HCT116 (cell line): ENCODE measurements around the gene N4BP2. TPM values are rescaled to one million over a fixed set of nuclear protein-coding genes. Genes with fewer than 3 reads are reported as not detected.

Experiments used
- ATAC-seq: fragments of 200-7000 bp; cut with Tn5 transposase; 2 replicates; pipeline ENCODE4 v1.9.1; 2020; ENCODE audit warnings: mild to moderate bottlenecking, moderate library complexity
- BruUV-seq: library from RNA; stranded (reverse); fragments of 400-500 nt; replicated peaks from 2 replicates; lab custom pipeline; 2021; lab: Mats Ljungman, UMichigan
- CTCF ChIA-PET: fragments of 300-600 bp; sonication (Branson Sonifier 250); formaldehyde crosslinking; loops from one replicate; lab custom pipeline; 2021; ENCODE audit warnings: antibody characterized with exemption; lab: Charles Lee
- POLR2A ChIA-PET: fragments of 300-600, 350-600 bp; sonication (Branson Sonifier 250); formaldehyde crosslinking; loops from one replicate; lab custom pipeline; 2021; ENCODE audit warnings: antibody characterized with exemption; lab: Charles Lee
- RAD21 ChIA-PET, 2 experiments: fragments of 300-600 bp; sonication (Branson Sonifier 250); formaldehyde crosslinking; loops; one replicate each; lab custom pipeline; 2023; ENCODE audit warnings: low total read pairs in 2 of 2; ENCODE audit not compliant: uncharacterized antibody in 2 of 2, unreplicated experiment in 2 of 2, low non-redundant PET in 1 of 2; lab: Charles Lee
- DNase-seq: peaks from one replicate; pipeline ENCODE4 v3.0.0-alpha.2; 2010; ENCODE audit warnings: low read depth, low spot score
- H2AFZ ChIP-seq: fragments of 200-600 bp; shearing (Covaris generic), sonication (generic); 2 replicates; pipeline ENCODE4 v1.6.1; 2017; ENCODE audit warnings: low read depth, mixed run types, mixed read lengths, antibody characterized with exemption, low read length; ENCODE audit not compliant: poor library complexity, severe bottlenecking
- H3K27ac ChIP-seq: 2 replicates; pipeline ENCODE4 v1.5.1; 2012; ENCODE audit warnings: low read depth, low read length
- H3K27me3 ChIP-seq: fragments of 200-600 bp; sonication (generic); 2 replicates; pipeline ENCODE4 v1.6.1; 2016; ENCODE audit warnings: mixed run types, low read length, mixed read lengths; ENCODE audit not compliant: insufficient read depth
- H3K36me3 ChIP-seq, 2 experiments: fragments of 200-500 bp in 1 of 2; fragments of 200-600 bp in 1 of 2; sonication (Bioruptor generic) in 1 of 2; sonication (generic) in 1 of 2; 2 replicates each; pipeline versions ENCODE4 v1.5.1 to v1.6.1; 2014 to 2016; ENCODE audit warnings: low read length in 2 of 2, inconsistent platforms in 1 of 2, mixed read lengths in 1 of 2, mixed run types in 1 of 2; ENCODE audit not compliant: insufficient read depth in 2 of 2, control insufficient read depth in 1 of 2
- H3K4me1 ChIP-seq, 2 experiments: fragments of 200-600 bp in 1 of 2; sonication (generic) in 1 of 2; 2 replicates each; pipeline versions ENCODE4 v1.5.1 to v1.6.1; 2012 to 2017; ENCODE audit warnings: low read length in 2 of 2, inconsistent platforms in 1 of 2, mild to moderate bottlenecking in 1 of 2, mixed read lengths in 1 of 2, mixed run types in 1 of 2, moderate library complexity in 1 of 2; ENCODE audit not compliant: insufficient read depth in 2 of 2, control insufficient read depth in 1 of 2
- H3K4me2 ChIP-seq: fragments of 200-600 bp; sonication (generic); 2 replicates; pipeline ENCODE4 v1.6.1; 2017; ENCODE audit warnings: mixed run types, low read length, mixed read lengths
- H3K4me3 ChIP-seq, 2 experiments: fragments of 200-600 bp in 1 of 2; sonication (generic) in 1 of 2; replicated peaks in 1 of 2; 2 replicates each; pipeline ENCODE4 v1.5.1; 2011 to 2016; ENCODE audit warnings: low read length in 2 of 2, control low read depth in 1 of 2, low read depth in 1 of 2, mild to moderate bottlenecking in 1 of 2, mixed read lengths in 1 of 2, mixed run types in 1 of 2
- H3K79me2 ChIP-seq: fragments of 200-600 bp; sonication (generic); 2 replicates; pipeline ENCODE4 v1.6.1; 2017; ENCODE audit warnings: mild to moderate bottlenecking, mixed run types, low read length, moderate library complexity, mixed read lengths; ENCODE audit not compliant: insufficient read depth
- H3K9ac ChIP-seq: fragments of 200-600 bp; sonication (generic); 2 replicates; pipeline ENCODE4 v1.6.1; 2016; ENCODE audit warnings: low read length, mixed read lengths
- H3K9me2 ChIP-seq: fragments of 200-600 bp; sonication (generic), shearing (Covaris generic); 2 replicates; pipeline ENCODE4 v1.6.1; 2017; ENCODE audit warnings: mixed run types, mild to moderate bottlenecking, moderate library complexity; ENCODE audit not compliant: insufficient read depth
- H3K9me3 ChIP-seq, 2 experiments: fragments of 200-500 bp in 1 of 2; fragments of 200-600 bp in 1 of 2; sonication (Bioruptor generic) in 1 of 2; sonication (generic) in 1 of 2; 2 replicates each; pipeline ENCODE4 v1.6.1; 2014 to 2017; ENCODE audit warnings: low read length in 2 of 2, mixed read lengths in 2 of 2, inconsistent platforms in 1 of 2, low read depth in 1 of 2, mild to moderate bottlenecking in 1 of 2, mixed run types in 1 of 2, moderate library complexity in 1 of 2; ENCODE audit not compliant: control insufficient read depth in 1 of 2, insufficient read depth in 1 of 2
- H4K20me1 ChIP-seq: fragments of 200-600 bp; sonication (generic), shearing (Covaris generic); 2 replicates; pipeline ENCODE4 v1.6.1; 2017; ENCODE audit warnings: mixed run types, mild to moderate bottlenecking, moderate library complexity; ENCODE audit not compliant: insufficient read depth
- CEBPB ChIP-seq: IDR thresholded peaks from 2 replicates; pipeline ENCODE4 v1.6.1; 2012; ENCODE audit warnings: low read depth
- CTCF ChIP-seq, 3 experiments: fragments of 200-600 bp in 1 of 3; sonication (generic) in 1 of 3; IDR thresholded peaks in 2 of 3; conservative IDR thresholded peaks in 1 of 3; 2 replicates each; pipeline ENCODE4 v1.5.1; 2012 to 2017; ENCODE audit warnings: low read depth in 2 of 3, low read length in 2 of 3, antibody characterized with exemption in 1 of 3, borderline replicate concordance in 1 of 3, control low read depth in 1 of 3, mild to moderate bottlenecking in 1 of 3, mixed read lengths in 1 of 3, mixed run types in 1 of 3, moderate library complexity in 1 of 3; ENCODE audit not compliant: insufficient read depth in 1 of 3
- EGR1 ChIP-seq: IDR thresholded peaks from 2 replicates; pipeline ENCODE4 v1.6.1; 2012; ENCODE audit warnings: low read depth
- EZH2phosphoT487 ChIP-seq: fragments of 200-600 bp; IDR thresholded peaks from 2 replicates; pipeline ENCODE4 v1.6.1; 2018; ENCODE audit warnings: antibody characterized with exemption, borderline replicate concordance
- FOSL1 ChIP-seq: IDR thresholded peaks from 2 replicates; pipeline ENCODE4 v1.6.1; 2012; ENCODE audit warnings: low read depth
- JUND ChIP-seq: IDR thresholded peaks from 2 replicates; pipeline ENCODE4 v1.6.1; 2012
- MAX ChIP-seq: IDR thresholded peaks from 2 replicates; pipeline ENCODE4 v1.6.1; 2012
- POLR2A ChIP-seq: IDR thresholded peaks from 2 replicates; pipeline ENCODE4 v1.7.0; 2011; ENCODE audit warnings: borderline replicate concordance; ENCODE audit not compliant: insufficient read depth, insufficient read length; ENCODE audit errors: extremely low read depth
- POLR2AphosphoS5 ChIP-seq: IDR thresholded peaks from 2 replicates; pipeline ENCODE4 v1.6.1; 2011; ENCODE audit warnings: mild to moderate bottlenecking, low read depth, low read length, moderate library complexity
- RAD21 ChIP-seq: IDR thresholded peaks from 2 replicates; pipeline ENCODE4 v1.6.1; 2012; ENCODE audit warnings: low read depth, mild to moderate bottlenecking
- REST ChIP-seq: IDR thresholded peaks from 2 replicates; pipeline ENCODE4 v1.6.1; 2012; ENCODE audit warnings: low read depth
- SIN3A ChIP-seq: IDR thresholded peaks from 2 replicates; pipeline ENCODE4 v1.6.1; 2012; ENCODE audit warnings: low read depth
- SP1 ChIP-seq: IDR thresholded peaks from 2 replicates; pipeline ENCODE4 v1.6.1; 2012; ENCODE audit warnings: low read depth
- SRF ChIP-seq: IDR thresholded peaks from 2 replicates; pipeline ENCODE4 v1.6.1; 2012; ENCODE audit warnings: low read depth
- TCF7L2 ChIP-seq: IDR thresholded peaks from 2 replicates; pipeline ENCODE4 v1.7.0; 2011; ENCODE audit warnings: borderline replicate concordance, inconsistent platforms; ENCODE audit not compliant: insufficient read depth, insufficient read length; ENCODE audit errors: extremely low read depth
- YY1 ChIP-seq: IDR thresholded peaks from 2 replicates; pipeline ENCODE4 v1.6.1; 2011; ENCODE audit warnings: low read length, low read depth, moderate library complexity, mild to moderate bottlenecking; ENCODE audit not compliant: insufficient replicate concordance; ENCODE audit errors: extremely low read depth
- ZFX ChIP-seq: fragments of 450-650 bp; IDR thresholded peaks from 2 replicates; pipeline ENCODE4 v1.6.1; 2017
- intact Hi-C: fragments of 100-400 bp; cut with micrococcal nuclease; formaldehyde crosslinking; loops from 2 replicates; pipeline ENCODE4 v1.10.0; 2022
- total RNA-seq: library from RNA; stranded (reverse); gene quantifications from one replicate; pipeline ENCODE4 v1.2.1, GENCODE V29; 2021; ENCODE audit not compliant: unreplicated experiment

N4BP2 gene
- total RNA-seq, 1 experiment from 2014 or later = 7.0 TPM

- ATAC-seq = peak; percentile 76
- Histone ChIP-seq H3K9me2 (no peaks in the 10 kb centered on the region), H3K27me3 (no peaks in the 10 kb centered on the region)
- TF ChIP-seq TCF7L2 = peak; percentile 80
- peak; percentile 64 for TF ChIP-seq SIN3A
- TF ChIP-seq SRF = no peak
- TF ChIP-seq FOSL1 = peak; percentile 64
- TF ChIP-seq JUND = peak; percentile 62
- TF ChIP-seq RAD21 = 0 out of 2 replicates have a peak, but pooled peaks have one; percentile 8
- TF ChIP-seq POLR2A = peak; percentile 66
- no peak for TF ChIP-seq EZH2phosphoT487
- TF ChIP-seq SP1 = peak; percentile 73
- no peak for TF ChIP-seq REST
- TF ChIP-seq CEBPB = no peak
- no peak for TF ChIP-seq CTCF (IDR thresholded peaks at IDR 0.05 in 2 of 3, conservative IDR thresholded peaks at IDR 0.05 in 1 of 3; ENCODE audit: borderline replicate concordance in 1 of 3, insufficient read depth in 1 of 3, low read depth in 2 of 3, low read length in 2 of 3)
- peak; percentile 60 for TF ChIP-seq YY1
- TF ChIP-seq ZFX = no peak
- TF ChIP-seq EGR1 = peak; percentile 57; the same call in 1 of the 2 replicates
- TF ChIP-seq MAX = peak; percentile 79
- peak; percentile 15; the same call in 1 of the 2 replicates for TF ChIP-seq POLR2AphosphoS5
- TF ChIP-seq, all 23 proteins: peak for 11
- H3K9ac ChIP-seq = peak overlapping the region; percentile 87
- ChIA-PET CTCF (interaction anchor here (0.7 to 1.3 kb wide), 3 partner anchors 252 to 267 kb away, joined by 3 to 10 read pairs (median 5); no protein-coding TSS in a partner anchor), POLR2A (interaction anchor here (0.7 to 1.3 kb wide), 4 partner anchors 11 to 193 kb away, joined by 3 to 4 read pairs (median 4); no protein-coding TSS in a partner anchor), RAD21 (no interaction called here)
- H3K4me3 ChIP-seq = peak overlapping the region; percentile 72 to 74
- H3K36me3 ChIP-seq = no peaks in the 10 kb centered on the region
- peaks cover 5% of the 10 kb centered on the region; the same call in 1 of the 2 replicates for H3K79me2 ChIP-seq
- peak overlapping the region; percentile 91 for H3K27ac ChIP-seq
- no peaks in the 10 kb centered on the region for H3K9me3 ChIP-seq
- DNase-seq = peak; percentile 96
- intact Hi-C loops = loop anchor here (1.0 to 10.0 kb wide), 5 partner anchors 195 to 661 kb away; no protein-coding TSS in a partner anchor
- H4K20me1 ChIP-seq = no peaks in the 10 kb centered on the region
- peak overlapping the region; percentile 90 for H2AFZ ChIP-seq
- H3K4me1 ChIP-seq = peaks cover 13 to 43% of the 10 kb centered on the region in 2 experiments; a peak in 3 of 4 replicates
- BruUV-seq = no TSS peak
- H3K4me2 ChIP-seq = peak overlapping the region; percentile 100
Observed at GRCh38 chr4:40057586-40058091, 989 bp downstream of the N4BP2 start.
